CD4-positive, CD25-positive, alpha-beta regulatory T cell (primary cell): ENCODE data around the gene TMEM135. TPM values are rescaled to one million over a fixed set of nuclear protein-coding genes. Genes with fewer than 3 reads are reported as not detected.
A peak's percentile ranks its signal among the peaks of the same experiment; 100 is the strongest.

ENCODE experiments used
- ATAC-seq, 2 donors: fragments of 150-1000 bp; cut with Tn5 transposase; one replicate each; pipeline ENCODE4 v1.10.0; 2021; ENCODE audit warnings: low read depth in 2 of 2, moderate number of reproducible peaks in 2 of 2, moderate library complexity in 1 of 2
- DNase-seq, 3 donors: peaks; one replicate each; pipeline versions ENCODE4 v3.0.0 to v3.0.0-alpha.2; 2012 to 2022; ENCODE audit warnings: mixed read lengths in 1 of 3
- H3K27ac ChIP-seq: one replicate; pipeline ENCODE4 v1.7.0; 2013; ENCODE audit warnings: mild to moderate bottlenecking, low read length; ENCODE audit not compliant: insufficient read depth, poor library complexity, severe bottlenecking
- H3K27me3 ChIP-seq: one replicate; pipeline ENCODE4 v1.7.0; 2013; ENCODE audit warnings: low read length; ENCODE audit not compliant: control insufficient read depth, insufficient read depth
- H3K36me3 ChIP-seq: one replicate; pipeline ENCODE4 v1.7.0; 2013; ENCODE audit warnings: mild to moderate bottlenecking, low read length, moderate library complexity; ENCODE audit not compliant: control insufficient read depth, insufficient read depth
- H3K4me1 ChIP-seq: 2 replicates; pipeline ENCODE4 v1.7.0; 2013; ENCODE audit warnings: mild to moderate bottlenecking, low read length; ENCODE audit not compliant: insufficient read depth, control insufficient read depth, poor library complexity, severe bottlenecking
- H3K4me3 ChIP-seq: one replicate; pipeline ENCODE4 v1.7.0; 2013; ENCODE audit warnings: low read depth, mild to moderate bottlenecking, low read length, moderate library complexity
- H3K9me3 ChIP-seq, 2 experiments: 1 replicate in 1 of 2; 2 replicates in 1 of 2; pipeline ENCODE4 v1.7.0; 2013; ENCODE audit warnings: low read length in 2 of 2, mild to moderate bottlenecking in 1 of 2, moderate library complexity in 1 of 2; ENCODE audit not compliant: control insufficient read depth in 2 of 2
- H3K27ac Mint-ChIP-seq, 3 donors: one replicate each; pipeline ENCODE4 v1.8.0; 2020 to 2022; ENCODE audit warnings: mild to moderate bottlenecking in 3 of 3, mixed read lengths in 3 of 3, moderate library complexity in 2 of 3
- H3K27me3 Mint-ChIP-seq: one replicate; pipeline ENCODE4 v1.8.0; 2022; ENCODE audit warnings: mild to moderate bottlenecking, mixed read lengths
- H3K36me3 Mint-ChIP-seq: one replicate; pipeline ENCODE4 v1.8.0; 2020; ENCODE audit warnings: mixed read lengths
- H3K4me1 Mint-ChIP-seq, 4 donors: one replicate each; pipeline ENCODE4 v1.8.0; 2020 to 2022; ENCODE audit warnings: mixed read lengths in 4 of 4, mild to moderate bottlenecking in 1 of 4
- H3K4me3 Mint-ChIP-seq, 4 donors: one replicate each; pipeline ENCODE4 v1.8.0; 2020 to 2022; ENCODE audit warnings: mild to moderate bottlenecking in 4 of 4, mixed read lengths in 4 of 4, moderate library complexity in 3 of 4
- H3K9me3 Mint-ChIP-seq, 7 donors: one replicate each; pipeline ENCODE4 v1.8.0; 2020 to 2022; ENCODE audit warnings: mixed read lengths in 7 of 7, mild to moderate bottlenecking in 3 of 7, moderate library complexity in 2 of 7
- polyA plus RNA-seq, 4 donors: library from polyadenylated mRNA; unstranded; fragments of 300-500 nt; fragmentation: Illumina TruSeq; gene quantifications; one replicate each; pipeline ENCODE4 v1.2.3, GENCODE V29; 2021
- total RNA-seq: library from RNA; stranded (reverse); gene quantifications from one replicate; pipeline ENCODE4 v1.2.3, GENCODE V29; 2022

The TMEM135 gene
- total and polyA plus RNA-seq, 5 donors from 2014 or later, result 6.3 to 13.5 (median 9.8) TPM

GRCh38 chr11:87036756-87037449, 831 bp upstream of the TMEM135 start:
- H3K4me1 Mint-ChIP-seq, result peaks cover 13 to 54% (median 39%) of the 10 kb centered on the region in 4 donors
- peaks cover 13% of the 10 kb centered on the region for H3K36me3 Mint-ChIP-seq
- Histone ChIP-seq H3K4me3 (peak overlapping the region; percentile 80), H3K9me3 (no peaks in the 10 kb centered on the region), H3K27ac (peak overlapping the region; percentile 66), H3K27me3 (no peaks in the 10 kb centered on the region), H3K4me1 (peaks cover 28% of the 10 kb centered on the region), H3K36me3 (no peaks in the 10 kb centered on the region)
- H3K27me3 Mint-ChIP-seq, result peaks cover 11% of the 10 kb centered on the region
- ATAC-seq, result no peak
- H3K4me3 Mint-ChIP-seq, result peak overlapping the region; percentile 93 to 98 (median 97)
- DNase-seq, result peak in 1 of 3 donors; percentile 2
- H3K27ac Mint-ChIP-seq, result peak overlapping the region in 2 of 3 donors; percentile 1 to 94
- H3K9me3 Mint-ChIP-seq, result no peaks in the 10 kb centered on the region

- Mint-ChIP-seq H3K9me3 (peaks cover 0 to 2% (median 0%) of the 10 kb centered on the region in 7 donors), H3K27ac (peak overlapping the region; percentile 84 to 94 (median 93)), H3K27me3 (peaks cover 5% of the 10 kb centered on the region), H3K4me1 (peaks cover 13 to 60% (median 41%) of the 10 kb centered on the region in 4 donors), H3K36me3 (peaks cover 19% of the 10 kb centered on the region), H3K4me3 (peak overlapping the region; percentile 93 to 98 (median 97))
- H3K36me3 ChIP-seq, result no peaks in the 10 kb centered on the region
- peak in 1 of 3 donors; percentile 27 for DNase-seq
- peak overlapping the region; percentile 85 for H3K4me3 ChIP-seq
- no peak for ATAC-seq
- H3K27ac ChIP-seq, result peak overlapping the region; percentile 66
- no peaks in the 10 kb centered on the region for H3K9me3 ChIP-seq
- peaks cover 28% of the 10 kb centered on the region for H3K4me1 ChIP-seq
- H3K27me3 ChIP-seq, result no peaks in the 10 kb centered on the region
Measured at GRCh38 chr11:87038235-87038977, 672 bp downstream of the TMEM135 start.

GRCh38 chr11:87039371-87039770, 1.6 kb downstream of the TMEM135 start:
- DNase-seq (no peak), ATAC-seq (no peak)
- peaks cover 19% of the 10 kb centered on the region for H3K36me3 Mint-ChIP-seq
- H3K9me3 Mint-ChIP-seq, result peaks cover 0 to 2% (median 0%) of the 10 kb centered on the region in 7 donors
- H3K27me3 ChIP-seq, result no peaks in the 10 kb centered on the region
- H3K4me3 Mint-ChIP-seq, result peak overlapping the region; percentile 93 to 98 (median 97)
- peaks cover 5% of the 10 kb centered on the region for H3K27me3 Mint-ChIP-seq
- H3K4me3 ChIP-seq, result peak overlapping the region; percentile 85
- no peak overlapping the region for H3K27ac ChIP-seq
- H3K4me1 ChIP-seq, result peaks cover 28% of the 10 kb centered on the region
- H3K9me3 ChIP-seq, result no peaks in the 10 kb centered on the region
- peaks cover 13 to 60% (median 41%) of the 10 kb centered on the region in 4 donors for H3K4me1 Mint-ChIP-seq
- H3K36me3 ChIP-seq, result no peaks in the 10 kb centered on the region
- peak overlapping the region in 1 of 3 donors; percentile 76 for H3K27ac Mint-ChIP-seq

GRCh38 chr11:87043894-87044293, 6.2 kb downstream of the TMEM135 start:
- Histone ChIP-seq H3K4me3 (no peak overlapping the region), H3K36me3 (no peaks in the 10 kb centered on the region), H3K27me3 (no peaks in the 10 kb centered on the region), H3K27ac (no peak overlapping the region), H3K9me3 (no peaks in the 10 kb centered on the region), H3K4me1 (peaks cover 5% of the 10 kb centered on the region)
- Mint-ChIP-seq H3K27ac (no peak overlapping the region), H3K4me3 (no peak overlapping the region), H3K36me3 (peaks cover 31% of the 10 kb centered on the region), H3K4me1 (peaks cover 10 to 36% (median 24%) of the 10 kb centered on the region in 4 donors), H3K9me3 (peaks cover 0 to 3% (median 0%) of the 10 kb centered on the region in 7 donors), H3K27me3 (no peaks in the 10 kb centered on the region)
- ATAC-seq (no peak), DNase-seq (no peak)

GRCh38 chr11:87046824-87047223, 9.1 kb downstream of the TMEM135 start:
- DNase-seq (no peak), ATAC-seq (no peak)
- no peaks in the 10 kb centered on the region for H3K36me3 ChIP-seq
- no peak overlapping the region for H3K4me3 Mint-ChIP-seq
- H3K27ac Mint-ChIP-seq, result no peak overlapping the region
- H3K4me1 Mint-ChIP-seq, result peaks cover 0 to 7% (median 4%) of the 10 kb centered on the region in 4 donors
- H3K9me3 Mint-ChIP-seq, result peaks cover 0 to 3% (median 0%) of the 10 kb centered on the region in 7 donors
- H3K27ac ChIP-seq, result no peak overlapping the region
- no peaks in the 10 kb centered on the region for H3K9me3 ChIP-seq
- H3K4me1 ChIP-seq, result no peaks in the 10 kb centered on the region
- H3K27me3 ChIP-seq, result no peaks in the 10 kb centered on the region
- peaks cover 19% of the 10 kb centered on the region for H3K36me3 Mint-ChIP-seq
- H3K4me3 ChIP-seq, result no peak overlapping the region
- H3K27me3 Mint-ChIP-seq, result no peaks in the 10 kb centered on the region

- H3K27ac ChIP-seq, result no peak overlapping the region
- Mint-ChIP-seq H3K4me3 (no peak overlapping the region), H3K4me1 (peaks cover 5 to 14% (median 6%) of the 10 kb centered on the region in 4 donors), H3K27me3 (no peaks in the 10 kb centered on the region), H3K36me3 (no peaks in the 10 kb centered on the region), H3K27ac (no peak overlapping the region), H3K9me3 (peaks cover 0 to 2% (median 0%) of the 10 kb centered on the region in 7 donors)
- H3K4me3 ChIP-seq, result no peak overlapping the region
- no peaks in the 10 kb centered on the region for H3K27me3 ChIP-seq
- H3K9me3 ChIP-seq, result no peaks in the 10 kb centered on the region
- ATAC-seq, result no peak
- no peaks in the 10 kb centered on the region for H3K36me3 ChIP-seq
- no peak for DNase-seq
- H3K4me1 ChIP-seq, result no peaks in the 10 kb centered on the region
Measured at GRCh38 chr11:87056091-87056490, 18.4 kb downstream of the TMEM135 start.

- Histone ChIP-seq H3K4me1 (no peaks in the 10 kb centered on the region), H3K9me3 (no peaks in the 10 kb centered on the region), H3K4me3 (no peak overlapping the region), H3K27ac (no peak overlapping the region), H3K27me3 (no peaks in the 10 kb centered on the region), H3K36me3 (no peaks in the 10 kb centered on the region)
- Mint-ChIP-seq H3K9me3 (peaks cover 0 to 4% (median 0%) of the 10 kb centered on the region in 7 donors), H3K36me3 (no peaks in the 10 kb centered on the region), H3K27me3 (no peaks in the 10 kb centered on the region), H3K27ac (no peak overlapping the region), H3K4me1 (peaks cover 6 to 20% (median 8%) of the 10 kb centered on the region in 4 donors), H3K4me3 (no peak overlapping the region)
- no peak for DNase-seq
- ATAC-seq, result no peak
Measured at GRCh38 chr11:87057749-87058148, 20.0 kb downstream of the TMEM135 start.
